K562 (cell line): ENCODE results near the gene SP140L. TPM values are rescaled to one million over a fixed set of nuclear protein-coding genes. Genes with fewer than 3 reads are reported as not detected.

Experiments
- ATAC-seq: fragments of 200-7000 bp; cut with Tn5 transposase; 3 replicates; pipeline ENCODE4 v1.9.1; 2020; ENCODE audit warnings: moderate library complexity
- BruUV-seq: library from RNA; stranded (reverse); fragments of 400-500 nt; replicated peaks from 2 replicates; lab custom pipeline; 2021; lab: Mats Ljungman, UMichigan
- CTCF ChIA-PET: fragments of 300-600 bp; formaldehyde crosslinking; extraction: SDS; loops from one replicate; lab custom pipeline; 2021; ENCODE audit warnings: low intra/inter-chr PET ratio; lab: Yijun Ruan, JAX
- POLR2A ChIA-PET: fragments of 300-600, 350-650 bp; sonication (Branson Sonifier 250); formaldehyde crosslinking; extraction: SDS; loops from one replicate; lab custom pipeline; 2021; ENCODE audit warnings: antibody characterized with exemption, inconsistent platforms; lab: Yijun Ruan, JAX
- DNase-seq, 4 experiments: peaks; one replicate each; pipeline versions ENCODE4 v3.0.0 to v3.0.0-alpha.2; 2011 to 2018; ENCODE audit warnings: low spot score in 3 of 4, mixed read lengths in 3 of 4; ENCODE audit errors: extremely low read depth in 1 of 4
- FAIRE-seq: peaks from 2 replicates; lab custom pipeline; 2011; peaks lifted over from hg19 to GRCh38; lab: Jason Lieb, UNC
- H2AFZ ChIP-seq: 2 replicates; pipeline ENCODE4 v1.6.0; 2011; ENCODE audit warnings: low read depth, low read length, control low read depth, inconsistent platforms
- H3K27ac ChIP-seq: fragments of 200-600 bp; 3 replicates; pipeline ENCODE4 v1.8.0; 2011; ENCODE audit warnings: low read depth, mild to moderate bottlenecking, control low read depth, inconsistent platforms, low read length, moderate library complexity, mixed read lengths; ENCODE audit errors: extremely low read depth
- H3K27me3 ChIP-seq, 2 experiments: fragments of 300-600 bp in 1 of 2; 2 replicates in 1 of 2; 3 replicates in 1 of 2; pipeline versions ENCODE4 v1.6.0 to v1.8.0; 2011; ENCODE audit warnings: inconsistent platforms in 2 of 2, low read length in 2 of 2, mild to moderate bottlenecking in 1 of 2, mixed read lengths in 1 of 2, moderate library complexity in 1 of 2; ENCODE audit not compliant: control insufficient read depth in 2 of 2, insufficient read depth in 2 of 2
- H3K36me3 ChIP-seq: fragments of 300-600 bp; 3 replicates; pipeline ENCODE4 v1.8.0; 2011; ENCODE audit warnings: mild to moderate bottlenecking, low read length, inconsistent platforms; ENCODE audit not compliant: control insufficient read depth, insufficient read depth
- H3K4me1 ChIP-seq, 2 experiments: fragments of 200-600 bp in 1 of 2; replicated peaks in 1 of 2; 2 replicates in 1 of 2; 3 replicates in 1 of 2; pipeline versions ENCODE4 v1.5.1 to v1.8.0; 2011; ENCODE audit warnings: inconsistent platforms in 2 of 2, low read length in 2 of 2, mild to moderate bottlenecking in 1 of 2, mixed read lengths in 1 of 2, moderate library complexity in 1 of 2; ENCODE audit not compliant: control insufficient read depth in 2 of 2, insufficient read depth in 2 of 2
- H3K4me2 ChIP-seq: 2 replicates; pipeline ENCODE4 v1.6.1; 2011; ENCODE audit warnings: low read length, control low read depth, inconsistent platforms, mixed read lengths; ENCODE audit not compliant: insufficient read depth
- H3K4me3 ChIP-seq: fragments of 200-600 bp; sonication (generic), shearing (Covaris generic); 2 replicates; pipeline ENCODE4 v1.5.1; 2016; ENCODE audit warnings: control low read depth, inconsistent platforms
- H3K79me2 ChIP-seq: fragments of 200-600 bp; 3 replicates; pipeline ENCODE4 v1.8.0; 2011; ENCODE audit warnings: low read length, inconsistent platforms; ENCODE audit not compliant: control insufficient read depth, insufficient read depth
- H3K9ac ChIP-seq, 2 experiments: 2 replicates each; pipeline versions ENCODE4 v1.6.0 to v1.6.1; 2011; ENCODE audit warnings: low read depth in 2 of 2, low read length in 2 of 2, control low read depth in 1 of 2, inconsistent platforms in 1 of 2, mild to moderate bottlenecking in 1 of 2, mixed read lengths in 1 of 2; ENCODE audit not compliant: insufficient read depth in 1 of 2
- H3K9me1 ChIP-seq: one replicate; pipeline ENCODE4 v1.6.0; 2011; ENCODE audit warnings: inconsistent platforms, mild to moderate bottlenecking, low read length, moderate library complexity; ENCODE audit not compliant: control insufficient read depth, insufficient read depth
- H3K9me3 ChIP-seq: replicated peaks from 2 replicates; pipeline ENCODE4 v1.5.1; 2011; ENCODE audit warnings: low read depth, low read length, inconsistent platforms; ENCODE audit not compliant: control insufficient read depth, insufficient read depth
- H4K20me1 ChIP-seq: replicated peaks from 2 replicates; pipeline ENCODE4 v1.6.1; 2011; ENCODE audit warnings: low read length, inconsistent platforms, mixed read lengths; ENCODE audit not compliant: control insufficient read depth, insufficient read depth
- BRF1 ChIP-seq: IDR thresholded peaks from 3 replicates; pipeline ENCODE4 v1.6.1; 2011; ENCODE audit warnings: borderline replicate concordance, mild to moderate bottlenecking; ENCODE audit not compliant: insufficient read length; ENCODE audit errors: extremely low read depth
- CREM ChIP-seq: IDR thresholded peaks from 2 replicates; pipeline ENCODE4 v1.6.1; 2014; ENCODE audit warnings: antibody characterized with exemption, low read depth
- FOXK2 ChIP-seq, 2 experiments: fragments of 450-650 bp; IDR thresholded peaks in 1 of 2; conservative IDR thresholded peaks in 1 of 2; 2 replicates each; pipeline ENCODE4 v1.6.1; 2016; ENCODE audit warnings: low read depth in 2 of 2, mild to moderate bottlenecking in 1 of 2
- IRF9 ChIP-seq: fragments of 450-650 bp; IDR thresholded peaks from 2 replicates; pipeline ENCODE4 v1.6.1; 2016; ENCODE audit warnings: missing biosample characterization, missing genetic modification characterization
- POLR2G ChIP-seq: fragments of 200-400 bp; formaldehyde crosslinking; IDR thresholded peaks from 2 replicates; pipeline ENCODE4 v1.6.1; 2017; ENCODE audit warnings: low read depth, mild to moderate bottlenecking, antibody characterized with exemption, low read length, moderate library complexity
- PTRF ChIP-seq: fragments of 450-650 bp; IDR thresholded peaks from 2 replicates; pipeline ENCODE4 v1.6.1; 2016; ENCODE audit warnings: mild to moderate bottlenecking, missing genetic modification characterization, missing compliant biosample characterization
- U2AF1 ChIP-seq: fragments of 200-400 bp; formaldehyde crosslinking; optimal IDR thresholded peaks from 2 replicates; pipeline ENCODE3; 2017; ENCODE audit warnings: mild to moderate bottlenecking, low read depth, low read length, moderate library complexity
- ZBTB7A ChIP-seq: IDR thresholded peaks from 2 replicates; pipeline ENCODE4 v1.6.1; 2011; ENCODE audit warnings: low read depth, mild to moderate bottlenecking, low read length, moderate library complexity, borderline replicate concordance; ENCODE audit not compliant: control insufficient read depth
- WGBS: fragments of 100-300 bp; shearing (Covaris generic); methylation state at CpG from one replicate; pipeline ENCODE4 v1.1.6; 2016; ENCODE audit warnings: low coverage, mixed read lengths; ENCODE audit not compliant: insufficient coverage; ENCODE audit errors: missing lambda C conversion rate; 5-methylcytosine and 5-hydroxymethylcytosine counted together
- in situ Hi-C: fragments of 300-500 bp; cut with MboI; formaldehyde crosslinking; loops from 4 replicates; pipeline ENCODE4 v1.15.0; 2018; ENCODE audit warnings: inconsistent platforms, mixed read lengths
- intact Hi-C: fragments of 100-400 bp; cut with micrococcal nuclease; formaldehyde crosslinking; loops from 2 replicates; pipeline ENCODE4 v1.14.2; 2022
- polyA plus RNA-seq, 8 experiments: library from polyadenylated mRNA; depleted of rRNA in 4 of 8; stranded (reverse) in 5 of 8; unstranded in 3 of 8; fragments of >200 nt; fragmentation: Nextera tagmentation in 2 of 8; fragmentation: Illumina TruSeq in 1 of 8; extraction: Ambion mirVana in 2 of 8; extraction: Trizol in 1 of 8; gene quantifications; 2 replicates each; pipeline versions ENCODE4 v1.2.1 to v1.2.3, GENCODE V29; 2011 to 2014; ENCODE audit warnings: inconsistent platforms in 1 of 8, missing spikeins in 1 of 8
- total RNA-seq, 7 experiments: library from RNA; depleted of rRNA in 6 of 7; stranded (reverse); fragments of >200 nt in 6 of 7; fragmentation: Illumina TruSeq in 2 of 7; extraction: Trizol in 2 of 7; gene quantifications; 2 replicates each; pipeline versions ENCODE4 v1.2.1 to v1.2.3, GENCODE V29; 2011 to 2021; ENCODE audit warnings: low replicate concordance in 1 of 7

The SP140L gene
- total and polyA plus RNA-seq, 9 of the 15 experiments (the other 6 are each of a cell fraction or from before 2014, with no cell fraction given), result 4.0 to 15.5 (median 11.3) TPM

GRCh38 chr2:230414302-230414701 lies 87.3 kb downstream of the SP140L start:
- FAIRE-seq, result no peak
- H3K9me1 ChIP-seq, result no peaks in the 10 kb centered on the region
- ATAC-seq, result no peak
- peaks cover 33% of the 10 kb centered on the region for H3K79me2 ChIP-seq
- H2AFZ ChIP-seq, result no peak overlapping the region
- ChIA-PET CTCF (no interaction called here), POLR2A (no interaction called here)
- BruUV-seq, result no TSS peak
- H3K9me3 ChIP-seq, result no peaks in the 10 kb centered on the region
- no peaks in the 10 kb centered on the region for H3K36me3 ChIP-seq
- TF ChIP-seq U2AF1 (no peak), IRF9 (no peak), BRF1 (no peak), FOXK2 (conservative IDR thresholded peaks at IDR 0.05 in 1 of 2, IDR thresholded peaks at IDR 0.05 in 1 of 2; ENCODE audit: low read depth in 2 of 2) (no peak), ZBTB7A (no peak), PTRF (no peak), POLR2G (no peak), CREM (no peak)
- no peak overlapping the region for H3K4me2 ChIP-seq
- DNase-seq, result no peak
- WGBS, result 68% methylated on average over 4 of the region's 6 CpGs
- H3K4me3 ChIP-seq, result no peak overlapping the region
- H3K9ac ChIP-seq, result no peak overlapping the region
- intact Hi-C loops (loop anchor here (10.0 kb wide), 1 partner anchor 300 kb away; the partner anchor contains the start of gene CAB39), in situ Hi-C loops (no loop called here)
- H3K27me3 ChIP-seq, result no peaks in the 10 kb centered on the region
- no peak overlapping the region for H3K27ac ChIP-seq
- peaks cover 16 to 23% of the 10 kb centered on the region in 2 experiments; a peak in 4 of 5 replicates for H3K4me1 ChIP-seq
- no peaks in the 10 kb centered on the region for H4K20me1 ChIP-seq
